ACC112 (cell line): ENCODE measurements around the gene THG1L.

Experiments
- H2AFZ ChIP-seq: fragments of 200-600 bp; sonication (generic); one replicate; pipeline ENCODE4 v1.6.0; 2017; ENCODE audit warnings: antibody characterized with exemption, low read length; ENCODE audit not compliant: unreplicated experiment
- H3K27ac ChIP-seq: fragments of 200-600 bp; sonication (generic); 2 replicates; pipeline ENCODE4 v1.5.1; 2014; ENCODE audit warnings: low read depth, mild to moderate bottlenecking, antibody characterized with exemption, low read length, moderate library complexity
- H3K27me3 ChIP-seq: fragments of 200-600 bp; sonication (generic); 2 replicates; pipeline ENCODE4 v1.6.1; 2014; ENCODE audit warnings: mild to moderate bottlenecking, antibody characterized with exemption, low read length, moderate library complexity, mixed read lengths; ENCODE audit not compliant: insufficient read depth
- H3K36me3 ChIP-seq: fragments of 200-600 bp; sonication (generic); 2 replicates; pipeline ENCODE4 v1.6.1; 2016; ENCODE audit warnings: mild to moderate bottlenecking, antibody characterized with exemption, low read length, moderate library complexity, mixed read lengths; ENCODE audit not compliant: insufficient read depth
- H3K4me1 ChIP-seq: fragments of 200-600 bp; sonication (generic); one replicate; pipeline ENCODE4 v1.6.1; 2016; ENCODE audit warnings: low read length, mixed read lengths; ENCODE audit not compliant: insufficient read depth, unreplicated experiment, control insufficient read depth
- H3K4me3 ChIP-seq: fragments of 200-600 bp; sonication (generic); 2 replicates; pipeline ENCODE4 v1.5.1; 2014; ENCODE audit warnings: mild to moderate bottlenecking, low read depth, low read length
- H3K79me2 ChIP-seq: fragments of 200-600 bp; sonication (generic); one replicate; pipeline ENCODE4 v1.6.0; 2016; ENCODE audit warnings: low read length; ENCODE audit not compliant: control insufficient read depth, unreplicated experiment, insufficient read depth

Gene THG1L

GRCh38 chr5:157743163-157744050, 12.2 kb downstream of the THG1L start, which contains the start of gene LSM11:
Gene LSM11, plus strand, starts transcription at chr5:157743712. Its CDS starts 39 bp downstream, at chr5:157743751.
- H3K4me1 ChIP-seq, result peaks cover 18% of the 10 kb centered on the region
- H3K79me2 ChIP-seq, result peaks cover 24% of the 10 kb centered on the region
- peak within 1 kb of the TSS; percentile 91 for H3K4me3 ChIP-seq
- H2AFZ ChIP-seq, result peak within 1 kb of the TSS; percentile 94
- no peak within 1 kb of the TSS; the same call in 1 of the 2 replicates for H3K27ac ChIP-seq
- no peaks in the 10 kb centered on the region for H3K36me3 ChIP-seq
- H3K27me3 ChIP-seq, result no peaks in the 10 kb centered on the region

GRCh38 chr5:157744051-157745011, 13.1 kb downstream of the THG1L start:
- peaks cover 26% of the 10 kb centered on the region for H3K4me1 ChIP-seq
- H3K36me3 ChIP-seq, result no peaks in the 10 kb centered on the region
- H3K79me2 ChIP-seq, result peaks cover 28% of the 10 kb centered on the region
- no peaks in the 10 kb centered on the region for H3K27me3 ChIP-seq
- no peak overlapping the region for H3K27ac ChIP-seq
- H3K4me3 ChIP-seq, result peak overlapping the region; percentile 91
- peak overlapping the region; percentile 94 for H2AFZ ChIP-seq

- Histone ChIP-seq H3K4me3 (peak overlapping the region; percentile 91), H3K4me1 (peaks cover 34% of the 10 kb centered on the region), H3K79me2 (peaks cover 35% of the 10 kb centered on the region), H3K27ac (no peak overlapping the region), H3K36me3 (no peaks in the 10 kb centered on the region), H2AFZ (no peak overlapping the region), H3K27me3 (no peaks in the 10 kb centered on the region)
Measured at GRCh38 chr5:157745041-157745456, 13.8 kb downstream of the THG1L start.

GRCh38 chr5:157747173-157747740, 16.0 kb downstream of the THG1L start:
- peak overlapping the region; percentile 11; the same call in 1 of the 2 replicates for H3K27ac ChIP-seq

GRCh38 chr5:157747766-157748700, 16.8 kb downstream of the THG1L start:
- peaks cover 44% of the 10 kb centered on the region for H3K79me2 ChIP-seq
- no peaks in the 10 kb centered on the region for H3K27me3 ChIP-seq
- no peak overlapping the region for H2AFZ ChIP-seq
- H3K36me3 ChIP-seq, result no peaks in the 10 kb centered on the region
- no peak overlapping the region for H3K4me3 ChIP-seq
- H3K27ac ChIP-seq, result peak overlapping the region; percentile 74
- peaks cover 37% of the 10 kb centered on the region for H3K4me1 ChIP-seq

More at GRCh38 chr5:157747173-157747740, 16.0 kb downstream of the THG1L start:
- peaks cover 44% of the 10 kb centered on the region for H3K79me2 ChIP-seq
- no peaks in the 10 kb centered on the region for H3K27me3 ChIP-seq
- H3K36me3 ChIP-seq, result no peaks in the 10 kb centered on the region
- H2AFZ ChIP-seq, result no peak overlapping the region
- no peak overlapping the region for H3K4me3 ChIP-seq
- peaks cover 38% of the 10 kb centered on the region for H3K4me1 ChIP-seq

GRCh38 chr5:157748760-157749461, 17.7 kb downstream of the THG1L start:
- Histone ChIP-seq H3K79me2 (peaks cover 43% of the 10 kb centered on the region), H3K36me3 (no peaks in the 10 kb centered on the region), H3K4me3 (no peak overlapping the region), H3K27me3 (no peaks in the 10 kb centered on the region), H2AFZ (no peak overlapping the region), H3K4me1 (peaks cover 35% of the 10 kb centered on the region), H3K27ac (peak overlapping the region; percentile 74)

- Histone ChIP-seq H3K4me1 (peaks cover 35% of the 10 kb centered on the region), H3K4me3 (no peak overlapping the region), H3K27ac (peak overlapping the region; percentile 74), H3K79me2 (peaks cover 38% of the 10 kb centered on the region), H3K27me3 (no peaks in the 10 kb centered on the region), H2AFZ (no peak overlapping the region), H3K36me3 (no peaks in the 10 kb centered on the region; the same call in 1 of the 2 replicates)
Measured at GRCh38 chr5:157749462-157749799, 18.2 kb downstream of the THG1L start.

GRCh38 chr5:157750320-157750719, 19.1 kb downstream of the THG1L start:
- Histone ChIP-seq H3K4me3 (no peak overlapping the region), H3K36me3 (no peaks in the 10 kb centered on the region; the same call in 1 of the 2 replicates), H2AFZ (no peak overlapping the region), H3K27ac (peak overlapping the region; percentile 74; the same call in 1 of the 2 replicates), H3K4me1 (peaks cover 31% of the 10 kb centered on the region), H3K79me2 (peaks cover 29% of the 10 kb centered on the region), H3K27me3 (no peaks in the 10 kb centered on the region)

- Histone ChIP-seq H3K27me3 (no peaks in the 10 kb centered on the region), H3K79me2 (peaks cover 2% of the 10 kb centered on the region), H2AFZ (no peak overlapping the region), H3K27ac (no peak overlapping the region), H3K4me3 (no peak overlapping the region), H3K4me1 (no peaks in the 10 kb centered on the region), H3K36me3 (no peaks in the 10 kb centered on the region; the same call in 1 of the 2 replicates)
Measured at GRCh38 chr5:157756122-157756521, 24.9 kb downstream of the THG1L start.
